GM04504 (cell line): ENCODE data around the gene MARS1.

Experiments used
- DNase-seq: peaks from one replicate; pipeline ENCODE4 v3.0.0-alpha.2; 2012; ENCODE audit warnings: low read depth

The MARS1 gene

GRCh38 chr12:57458665-57459054, 29.2 kb upstream of the MARS1 start:
- DNase-seq: no peak

- peak; percentile 87 for DNase-seq
These were observed 28.7 kb upstream of the MARS1 start for GRCh38 chr12:57459055-57459749.

GRCh38 chr12:57459750-57460467, 28.0 kb upstream of the MARS1 start, which contains the start of gene GLI1:
TSS of gene GLI1 (plus strand) at chr12:57459785. CDS start at chr12:57463692, 3,907 bp downstream.
- DNase-seq: no peak

GRCh38 chr12:57460468-57460784, 27.4 kb upstream of the MARS1 start:
- no peak for DNase-seq

- no peak for DNase-seq
These were observed 27.0 kb upstream of the MARS1 start for GRCh38 chr12:57460841-57461275.

GRCh38 chr12:57461276-57461916, 26.5 kb upstream of the MARS1 start:
- no peak for DNase-seq

GRCh38 chr12:57461917-57462250, 26.0 kb upstream of the MARS1 start:
- no peak for DNase-seq

GRCh38 chr12:57462251-57462911, 25.5 kb upstream of the MARS1 start:
- DNase-seq: peak; percentile 77

GRCh38 chr12:57462912-57463253, 25.0 kb upstream of the MARS1 start:
- DNase-seq: no peak

- DNase-seq: no peak
These were observed 23.3 kb upstream of the MARS1 start for GRCh38 chr12:57464569-57464968.

- DNase-seq: no peak
These were observed 22.7 kb upstream of the MARS1 start for GRCh38 chr12:57465030-57465746.

- DNase-seq: no peak
These were observed 21.9 kb upstream of the MARS1 start for GRCh38 chr12:57465747-57466505.

GRCh38 chr12:57467212-57467874, 20.5 kb upstream of the MARS1 start:
- DNase-seq: no peak

GRCh38 chr12:57467915-57468314, 20.0 kb upstream of the MARS1 start:
- DNase-seq: no peak

GRCh38 chr12:57469296-57470164, 18.3 kb upstream of the MARS1 start:
- no peak for DNase-seq

- no peak for DNase-seq
These were observed 17.4 kb upstream of the MARS1 start for GRCh38 chr12:57470286-57470969.

GRCh38 chr12:57470970-57471656, 16.8 kb upstream of the MARS1 start:
- DNase-seq: no peak

- DNase-seq: no peak
These were observed 16.2 kb upstream of the MARS1 start for GRCh38 chr12:57471661-57472060.

- DNase-seq: no peak
These were observed 15.5 kb upstream of the MARS1 start for GRCh38 chr12:57472391-57472790.
